ENCODE data around the gene PLA2G1B.

DNA sequence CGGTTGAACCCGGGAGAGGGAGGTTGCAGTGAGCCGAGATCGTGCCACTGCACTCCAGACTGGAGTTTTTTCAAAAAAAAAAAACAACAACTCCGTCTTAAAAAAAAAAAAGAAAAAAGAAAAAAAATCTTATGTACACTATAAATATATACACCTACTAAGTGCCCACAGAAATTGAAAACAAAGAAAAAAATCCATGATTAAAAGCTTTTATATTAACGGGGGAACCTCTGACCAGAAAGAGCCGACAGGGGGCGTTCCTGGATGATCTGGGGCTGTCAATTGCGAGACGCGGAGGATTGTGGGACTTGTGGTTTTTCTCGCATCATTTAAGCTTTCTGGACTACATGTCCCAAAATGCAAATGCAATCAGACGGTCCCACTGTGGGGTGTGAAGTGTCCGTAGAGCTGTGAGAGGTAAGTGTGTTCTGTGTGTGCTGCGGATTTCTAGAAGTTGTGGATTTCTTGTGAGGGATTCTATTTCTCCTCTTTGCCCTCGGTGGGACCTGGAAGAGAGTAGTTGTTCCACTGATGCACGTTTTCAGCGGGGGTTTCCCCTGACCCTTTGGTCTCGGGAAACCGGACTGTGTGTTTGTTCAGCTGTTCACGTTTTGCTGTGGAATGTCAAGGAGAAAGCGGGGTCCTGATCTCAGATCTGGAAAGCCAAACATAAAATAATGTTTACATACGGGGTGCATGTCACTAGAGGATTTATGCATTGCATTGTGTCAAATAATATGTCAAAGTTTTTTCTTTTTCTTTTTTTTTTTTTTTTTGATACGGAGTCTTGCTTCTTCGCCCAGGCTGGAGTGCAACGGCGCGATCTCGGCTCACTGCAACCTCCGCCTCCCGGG, 25.4 kb downstream of the PLA2G1B start, which contains the start of gene SIRT4:
- TF ChIP-seq, protein P1, sequence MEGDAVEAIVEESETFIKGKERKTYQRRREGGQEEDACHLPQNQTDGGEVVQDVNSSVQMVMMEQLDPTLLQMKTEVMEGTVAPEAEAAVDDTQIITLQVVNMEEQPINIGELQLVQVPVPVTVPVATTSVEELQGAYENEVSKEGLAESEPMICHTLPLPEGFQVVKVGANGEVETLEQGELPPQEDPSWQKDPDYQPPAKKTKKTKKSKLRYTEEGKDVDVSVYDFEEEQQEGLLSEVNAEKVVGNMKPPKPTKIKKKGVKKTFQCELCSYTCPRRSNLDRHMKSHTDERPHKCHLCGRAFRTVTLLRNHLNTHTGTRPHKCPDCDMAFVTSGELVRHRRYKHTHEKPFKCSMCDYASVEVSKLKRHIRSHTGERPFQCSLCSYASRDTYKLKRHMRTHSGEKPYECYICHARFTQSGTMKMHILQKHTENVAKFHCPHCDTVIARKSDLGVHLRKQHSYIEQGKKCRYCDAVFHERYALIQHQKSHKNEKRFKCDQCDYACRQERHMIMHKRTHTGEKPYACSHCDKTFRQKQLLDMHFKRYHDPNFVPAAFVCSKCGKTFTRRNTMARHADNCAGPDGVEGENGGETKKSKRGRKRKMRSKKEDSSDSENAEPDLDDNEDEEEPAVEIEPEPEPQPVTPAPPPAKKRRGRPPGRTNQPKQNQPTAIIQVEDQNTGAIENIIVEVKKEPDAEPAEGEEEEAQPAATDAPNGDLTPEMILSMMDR (IDR thresholded peaks at IDR 0.05), result peak; percentile 67 to 97 (median 82)
- peak in 1 of 2 donors; percentile 46 for TF ChIP-seq POLR2A (IDR thresholded peaks at IDR 0.05)

All from heart left ventricle (tissue), 13 donors.